DND-41 (cell line): Measurements from ENCODE around the gene CPZ.

Experiments
- ATAC-seq: fragments of 200-7000 bp; cut with Tn5 transposase; 3 replicates; pipeline ENCODE4 v1.9.1; 2021; ENCODE audit warnings: low read depth; ENCODE audit not compliant: insufficient read depth
- DNase-seq: peaks from one replicate; pipeline ENCODE4 v3.0.0-alpha.2; 2020
- H2AFZ ChIP-seq: 2 replicates; pipeline ENCODE4 v1.6.0; 2012; ENCODE audit warnings: low read depth, low read length
- H3K27ac ChIP-seq: 2 replicates; pipeline ENCODE4 v1.5.1; 2012; ENCODE audit warnings: low read length, inconsistent platforms
- H3K27me3 ChIP-seq: fragments of 200-600 bp; sonication (generic); 2 replicates; pipeline ENCODE4 v1.6.0; 2012; ENCODE audit warnings: low read length, mild to moderate bottlenecking, inconsistent platforms; ENCODE audit not compliant: insufficient read depth, poor library complexity
- H3K36me3 ChIP-seq: 2 replicates; pipeline ENCODE4 v1.5.1; 2012; ENCODE audit warnings: low read length, inconsistent platforms; ENCODE audit not compliant: insufficient read depth
- H3K4me1 ChIP-seq: 2 replicates; pipeline ENCODE4 v1.5.1; 2012; ENCODE audit warnings: mild to moderate bottlenecking, low read length; ENCODE audit not compliant: insufficient read depth
- H3K4me2 ChIP-seq: 2 replicates; pipeline ENCODE4 v1.6.0; 2012; ENCODE audit warnings: mild to moderate bottlenecking, moderate library complexity, low read length, inconsistent platforms; ENCODE audit not compliant: insufficient read depth
- H3K4me3 ChIP-seq, 2 experiments: fragments of 200-600 bp in 1 of 2; shearing (Covaris generic) in 1 of 2; 2 replicates each; pipeline ENCODE4 v1.5.1; 2012 to 2016; ENCODE audit warnings: inconsistent platforms in 2 of 2, low read length in 2 of 2, mild to moderate bottlenecking in 2 of 2, low read depth in 1 of 2, moderate library complexity in 1 of 2
- H3K79me2 ChIP-seq: 2 replicates; pipeline ENCODE4 v1.6.0; 2012; ENCODE audit warnings: low read length, inconsistent platforms; ENCODE audit not compliant: insufficient read depth
- H3K9ac ChIP-seq: 2 replicates; pipeline ENCODE4 v1.6.0; 2012; ENCODE audit warnings: low read depth, mild to moderate bottlenecking, inconsistent platforms, low read length, moderate library complexity
- H3K9me3 ChIP-seq: 2 replicates; pipeline ENCODE4 v1.5.1; 2012; ENCODE audit warnings: low read length, moderate library complexity, mild to moderate bottlenecking, inconsistent platforms; ENCODE audit not compliant: insufficient read depth, severe bottlenecking
- H4K20me1 ChIP-seq: 2 replicates; pipeline ENCODE4 v1.6.0; 2012; ENCODE audit warnings: low read length; ENCODE audit not compliant: insufficient read depth
- EZH2 ChIP-seq: IDR thresholded peaks from 3 replicates; pipeline ENCODE4 v1.6.1; 2012; ENCODE audit warnings: borderline replicate concordance, low read depth, mild to moderate bottlenecking, moderate library complexity, low read length, inconsistent platforms; ENCODE audit not compliant: severe bottlenecking
- TF ChIP-seq, protein P1 (sequence below): IDR thresholded peaks from 2 replicates; pipeline ENCODE4 v1.5.1; 2012; ENCODE audit warnings: borderline replicate concordance, low read length, moderate library complexity, mild to moderate bottlenecking; ENCODE audit not compliant: poor library complexity, severe bottlenecking; ENCODE audit errors: extremely low read depth

The CPZ gene

DNA sequence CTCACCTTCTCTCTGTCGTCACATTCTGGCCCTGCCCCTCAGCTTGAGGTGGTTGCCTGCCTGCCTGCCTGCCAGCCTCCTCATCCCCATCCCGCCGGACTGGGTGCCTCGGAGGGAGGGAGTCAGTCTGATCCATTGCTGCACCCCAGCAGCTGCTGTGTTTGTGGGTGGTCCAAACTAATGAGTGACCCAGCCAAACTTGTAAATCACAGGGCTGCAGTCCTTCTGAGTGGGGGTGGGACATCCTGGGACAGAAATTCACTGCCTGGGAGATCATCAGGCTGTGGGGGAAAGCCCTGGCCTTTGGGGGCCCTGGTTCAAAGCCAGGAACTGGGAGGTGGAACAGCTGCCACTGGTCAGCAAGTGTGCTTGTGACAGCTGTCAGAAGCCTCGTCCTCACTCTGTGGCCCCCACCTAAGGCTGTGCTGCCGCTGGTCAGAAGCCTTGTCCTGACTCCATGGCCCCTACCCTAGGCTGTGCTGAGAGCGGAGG is 6.8 kb upstream of the CPZ start:
- H4K20me1 ChIP-seq = peaks cover 8% of the 10 kb centered on the region; the same call in 1 of the 2 replicates
- no peaks in the 10 kb centered on the region for H3K79me2 ChIP-seq
- no peak overlapping the region for H3K9ac ChIP-seq
- H3K27ac ChIP-seq = no peak overlapping the region
- H3K27me3 ChIP-seq = no peaks in the 10 kb centered on the region
- TF ChIP-seq EZH2 = no peak
- TF ChIP-seq, protein P1, sequence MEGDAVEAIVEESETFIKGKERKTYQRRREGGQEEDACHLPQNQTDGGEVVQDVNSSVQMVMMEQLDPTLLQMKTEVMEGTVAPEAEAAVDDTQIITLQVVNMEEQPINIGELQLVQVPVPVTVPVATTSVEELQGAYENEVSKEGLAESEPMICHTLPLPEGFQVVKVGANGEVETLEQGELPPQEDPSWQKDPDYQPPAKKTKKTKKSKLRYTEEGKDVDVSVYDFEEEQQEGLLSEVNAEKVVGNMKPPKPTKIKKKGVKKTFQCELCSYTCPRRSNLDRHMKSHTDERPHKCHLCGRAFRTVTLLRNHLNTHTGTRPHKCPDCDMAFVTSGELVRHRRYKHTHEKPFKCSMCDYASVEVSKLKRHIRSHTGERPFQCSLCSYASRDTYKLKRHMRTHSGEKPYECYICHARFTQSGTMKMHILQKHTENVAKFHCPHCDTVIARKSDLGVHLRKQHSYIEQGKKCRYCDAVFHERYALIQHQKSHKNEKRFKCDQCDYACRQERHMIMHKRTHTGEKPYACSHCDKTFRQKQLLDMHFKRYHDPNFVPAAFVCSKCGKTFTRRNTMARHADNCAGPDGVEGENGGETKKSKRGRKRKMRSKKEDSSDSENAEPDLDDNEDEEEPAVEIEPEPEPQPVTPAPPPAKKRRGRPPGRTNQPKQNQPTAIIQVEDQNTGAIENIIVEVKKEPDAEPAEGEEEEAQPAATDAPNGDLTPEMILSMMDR = no peak
- no peaks in the 10 kb centered on the region for H3K36me3 ChIP-seq
- H2AFZ ChIP-seq = no peak overlapping the region
- no peak overlapping the region for H3K4me2 ChIP-seq
- no peaks in the 10 kb centered on the region for H3K4me1 ChIP-seq
- H3K9me3 ChIP-seq = no peaks in the 10 kb centered on the region
- DNase-seq (no peak), ATAC-seq (no peak)
- H3K4me3 ChIP-seq = no peak overlapping the region

DNA sequence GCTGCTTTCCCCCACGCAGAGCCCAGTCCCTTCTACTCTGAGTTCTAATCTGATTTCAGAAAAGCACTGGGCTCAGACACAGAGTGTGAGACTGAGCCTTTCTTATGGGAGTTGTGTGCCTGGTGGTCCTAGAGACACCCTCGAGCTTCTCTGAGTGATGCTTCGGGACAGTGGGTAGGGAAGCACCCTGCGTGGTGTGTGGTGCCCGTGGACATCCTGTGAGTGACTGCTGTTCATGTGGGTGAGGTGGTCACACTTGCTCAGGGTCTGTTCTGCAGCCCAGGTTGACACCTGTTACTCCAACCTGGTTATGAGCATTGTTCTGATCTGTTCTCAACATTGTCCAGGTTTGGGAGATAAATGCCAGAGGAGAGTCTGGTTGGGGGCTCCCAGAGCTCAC is 6.3 kb upstream of the CPZ start:
- Histone ChIP-seq H3K36me3 (no peaks in the 10 kb centered on the region), H3K27me3 (no peaks in the 10 kb centered on the region), H3K9ac (no peak overlapping the region), H3K4me2 (no peak overlapping the region), H2AFZ (no peak overlapping the region), H3K4me3 (no peak overlapping the region), H3K79me2 (no peaks in the 10 kb centered on the region), H4K20me1 (0 out of 2 replicates have a peak, but pooled peaks cover 8% of the 10 kb centered on the region), H3K4me1 (no peaks in the 10 kb centered on the region), H3K9me3 (no peaks in the 10 kb centered on the region), H3K27ac (no peak overlapping the region)
- DNase-seq = no peak
- TF ChIP-seq EZH2 = no peak
- TF ChIP-seq, protein P1 = no peak
- ATAC-seq = no peak

DNA sequence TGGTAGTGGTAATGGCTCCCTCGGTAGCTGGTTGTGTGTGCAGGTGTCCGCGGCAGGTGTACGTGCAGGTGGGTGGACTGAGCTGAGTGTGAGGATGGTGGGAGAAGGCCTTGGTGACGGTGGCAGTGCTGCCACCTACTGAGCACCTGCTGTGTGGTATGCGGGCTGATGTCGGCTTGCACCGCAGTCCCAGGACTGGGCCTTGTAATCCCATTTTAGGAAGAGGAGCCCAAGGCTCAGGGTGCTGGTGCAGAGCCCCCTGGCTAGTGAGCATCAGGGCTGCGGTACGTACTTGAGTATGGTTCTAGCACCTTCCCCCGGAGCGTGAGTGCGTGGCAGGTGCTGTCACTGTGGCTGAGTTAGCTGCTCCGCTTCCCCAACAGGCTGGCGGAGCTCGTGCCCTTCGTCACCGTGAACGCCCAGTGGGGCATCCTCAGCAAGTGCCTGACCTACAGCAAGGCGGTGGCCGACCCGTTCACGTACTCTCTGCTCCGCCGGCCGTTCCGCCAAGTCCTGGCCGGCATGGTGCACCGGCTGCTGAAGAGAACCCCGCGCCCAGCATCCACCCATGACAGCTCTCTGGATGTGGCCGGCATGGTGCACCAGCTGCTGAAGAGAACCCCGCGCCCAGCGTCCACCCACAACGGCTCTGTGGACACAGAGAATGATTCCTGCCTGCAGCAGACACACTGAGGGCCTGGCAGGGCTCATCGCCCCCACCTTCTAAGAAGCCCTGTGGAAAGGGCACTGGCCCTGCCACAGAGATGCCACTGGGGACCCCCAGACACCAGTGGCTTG is 5.7 kb upstream of the CPZ start:
- no peak overlapping the region for H3K9ac ChIP-seq
- no peak overlapping the region for H3K4me3 ChIP-seq
- no peaks in the 10 kb centered on the region for H3K27me3 ChIP-seq
- no peaks in the 10 kb centered on the region for H3K9me3 ChIP-seq
- no peak for DNase-seq
- H3K79me2 ChIP-seq = no peaks in the 10 kb centered on the region
- no peak overlapping the region for H3K27ac ChIP-seq
- H3K4me2 ChIP-seq = no peak overlapping the region
- no peak overlapping the region for H2AFZ ChIP-seq
- no peak for TF ChIP-seq EZH2
- TF ChIP-seq, protein P1 = peak; percentile 51
- no peak; the same call in 2 of the 3 replicates for ATAC-seq
- H3K36me3 ChIP-seq = no peaks in the 10 kb centered on the region
- H4K20me1 ChIP-seq = 0 out of 2 replicates have a peak, but pooled peaks cover 8% of the 10 kb centered on the region
- H3K4me1 ChIP-seq = no peaks in the 10 kb centered on the region
